HG03045 (cell line): Measurements from ENCODE around the gene ZNF827.

Experiments used
- ATAC-seq: cut with Tn5 transposase; IDR thresholded peaks from one replicate; pipeline ENCODE4 v1.9.1; 2021; ENCODE audit warnings: mild to moderate bottlenecking, moderate library complexity; ENCODE audit not compliant: unreplicated experiment

The ZNF827 gene

DNA sequence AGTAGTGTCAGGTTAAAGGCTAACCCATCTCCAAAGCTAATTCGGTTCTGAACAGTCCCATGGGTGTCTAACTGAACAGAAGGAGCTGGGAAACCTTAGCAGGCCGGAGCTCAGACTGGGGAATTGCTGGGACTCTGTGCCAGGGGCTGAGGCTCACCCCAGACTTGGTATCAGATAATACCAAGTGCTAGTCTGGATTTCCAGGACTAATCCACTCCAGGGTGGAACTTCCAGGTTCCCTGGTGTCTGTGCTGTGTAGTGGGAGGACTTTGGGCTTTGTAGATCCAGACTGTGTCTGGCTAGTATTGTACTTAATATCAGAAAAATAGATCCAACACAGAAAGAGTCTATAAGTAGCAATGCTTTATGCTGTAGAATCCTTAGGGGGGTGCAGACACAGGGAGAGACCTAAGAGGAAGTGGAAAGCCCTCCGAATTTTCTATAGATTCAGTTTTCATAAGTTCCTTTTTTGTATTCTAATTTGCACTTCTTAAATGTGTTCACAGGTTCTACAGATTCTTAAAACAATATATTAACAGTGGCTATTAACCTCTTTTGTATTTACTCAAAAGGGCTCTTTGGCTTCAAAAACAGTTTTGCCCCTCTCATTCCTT, 4.1 kb downstream of the ZNF827 start:
- no peak for ATAC-seq

DNA sequence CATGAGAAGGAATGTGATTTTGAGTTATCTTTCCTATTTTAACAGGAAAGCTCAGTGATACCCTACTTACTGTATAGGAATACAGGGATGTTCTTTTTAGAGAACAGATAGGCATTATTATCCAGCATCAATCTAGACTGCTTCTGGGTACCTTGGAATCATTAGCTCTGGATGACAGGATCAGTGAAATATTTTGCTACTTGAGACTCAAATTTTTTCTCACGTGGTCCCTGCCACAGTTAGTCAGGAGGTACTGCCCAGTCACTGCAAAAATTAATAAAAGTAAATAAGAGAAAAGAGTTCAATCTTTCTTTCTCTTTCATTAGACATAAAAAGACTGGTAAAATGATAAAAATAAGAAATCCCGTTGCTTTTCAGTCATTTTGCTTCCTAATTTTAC, 5.5 kb downstream of the ZNF827 start:
- no peak for ATAC-seq

DNA sequence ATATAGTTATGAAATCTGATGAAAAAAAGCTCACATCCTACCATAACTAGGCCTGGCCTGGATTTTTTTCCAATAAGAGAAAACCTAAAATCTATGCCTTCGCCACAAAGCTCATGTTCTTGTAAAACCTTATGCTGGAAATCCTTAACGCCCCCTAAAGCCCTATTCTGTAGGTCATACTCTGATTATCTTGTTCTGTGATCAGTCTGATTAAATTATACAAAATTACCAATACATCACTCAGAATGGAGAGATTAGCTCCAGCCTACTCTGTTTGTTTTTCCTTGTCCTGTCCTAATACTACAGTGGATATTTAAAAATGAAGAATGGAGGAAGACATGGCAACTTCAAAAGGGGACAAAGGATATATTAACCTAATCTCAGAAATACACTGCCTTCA, 7.2 kb downstream of the ZNF827 start:
- no peak for ATAC-seq

DNA sequence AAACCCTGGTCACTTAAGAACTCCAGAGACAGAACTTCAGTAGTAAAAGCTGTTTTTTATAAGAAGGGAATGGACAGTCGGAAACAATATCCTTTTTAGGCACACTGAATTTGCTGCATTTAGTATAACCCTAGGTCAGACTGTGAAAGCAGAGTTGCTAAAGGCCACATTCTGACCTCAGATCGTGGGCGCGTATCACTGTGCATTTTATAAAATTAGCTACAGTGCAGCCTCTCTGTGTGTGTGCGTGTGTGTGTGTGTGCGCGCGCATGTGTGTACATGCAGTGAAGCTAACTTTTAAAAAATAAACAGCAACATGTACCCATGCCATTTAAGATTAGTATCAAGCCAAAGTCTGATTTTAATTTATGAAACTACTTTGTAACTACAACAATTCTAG, 8.0 kb downstream of the ZNF827 start:
- ATAC-seq = no peak

DNA sequence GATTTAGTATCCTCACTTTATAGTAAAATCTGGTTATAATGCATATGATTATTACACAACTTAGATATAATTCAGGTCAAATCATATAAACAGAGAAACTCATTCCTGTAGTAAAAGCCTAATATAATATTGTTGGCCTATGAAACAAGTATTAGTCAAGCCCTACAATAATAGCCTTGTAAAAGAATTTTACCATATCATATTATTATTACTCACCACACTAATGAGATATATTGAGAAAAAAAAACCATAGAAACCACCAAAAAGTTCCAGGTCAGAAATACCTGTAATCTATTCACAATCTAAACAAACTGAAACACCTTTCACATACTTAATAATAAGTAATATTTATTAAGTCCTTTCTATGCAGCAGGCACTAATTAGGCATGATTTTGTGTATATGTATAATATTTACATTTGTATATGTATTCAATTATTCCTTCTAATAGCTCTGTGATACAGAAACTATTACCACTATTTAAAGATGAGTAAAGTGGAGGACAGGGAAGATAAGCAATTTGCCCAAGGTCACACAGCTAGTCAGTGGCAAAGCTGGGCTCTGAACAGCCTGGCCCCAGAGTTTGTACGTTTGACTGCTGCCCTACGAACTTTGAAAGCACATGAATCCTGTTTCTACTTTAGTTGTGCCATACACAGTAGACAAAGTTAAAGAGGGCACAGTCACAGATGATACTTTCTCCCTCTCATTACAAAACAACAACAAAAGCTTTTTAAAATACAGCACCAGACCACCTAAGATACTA, 9.0 kb downstream of the ZNF827 start:
- ATAC-seq = no peak

DNA sequence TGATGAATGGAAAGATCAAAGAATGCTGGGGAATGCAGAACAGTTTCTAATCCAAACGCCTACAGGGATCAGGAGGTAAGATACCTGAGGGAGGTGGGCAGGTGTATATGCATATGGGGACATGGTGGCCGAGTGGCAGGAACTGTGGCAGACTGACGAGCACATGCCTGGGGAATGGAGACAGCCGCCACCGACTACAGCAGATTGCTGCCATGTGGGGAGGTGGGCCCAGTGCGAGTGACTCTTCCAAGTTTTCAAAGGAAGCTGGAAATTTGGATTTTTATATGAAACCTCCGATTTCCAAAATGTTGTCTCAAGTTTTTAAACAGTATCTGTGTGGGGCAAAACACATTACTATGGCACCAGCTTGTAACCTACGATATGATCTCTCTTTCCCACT, 9.9 kb downstream of the ZNF827 start:
- no peak for ATAC-seq

DNA sequence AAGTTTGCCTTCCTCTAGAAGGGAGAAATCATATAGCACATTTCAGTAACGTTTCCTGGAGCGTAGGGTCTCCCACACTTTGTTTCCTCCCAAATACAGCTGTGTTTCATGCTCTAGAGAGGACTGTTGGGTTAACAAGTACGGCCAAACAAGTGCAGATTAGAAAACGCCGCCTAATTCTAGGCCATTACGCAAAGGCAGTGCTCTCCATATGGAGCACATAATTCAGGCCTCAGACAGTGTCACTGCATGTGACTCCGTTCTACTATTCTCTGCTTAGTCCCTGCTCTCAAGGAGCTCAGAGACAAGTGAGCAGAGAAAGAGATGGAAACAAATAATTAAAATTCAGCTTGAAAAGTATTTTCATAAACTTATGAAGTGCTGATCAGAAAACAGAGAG, 11.6 kb downstream of the ZNF827 start:
- no peak for ATAC-seq

DNA sequence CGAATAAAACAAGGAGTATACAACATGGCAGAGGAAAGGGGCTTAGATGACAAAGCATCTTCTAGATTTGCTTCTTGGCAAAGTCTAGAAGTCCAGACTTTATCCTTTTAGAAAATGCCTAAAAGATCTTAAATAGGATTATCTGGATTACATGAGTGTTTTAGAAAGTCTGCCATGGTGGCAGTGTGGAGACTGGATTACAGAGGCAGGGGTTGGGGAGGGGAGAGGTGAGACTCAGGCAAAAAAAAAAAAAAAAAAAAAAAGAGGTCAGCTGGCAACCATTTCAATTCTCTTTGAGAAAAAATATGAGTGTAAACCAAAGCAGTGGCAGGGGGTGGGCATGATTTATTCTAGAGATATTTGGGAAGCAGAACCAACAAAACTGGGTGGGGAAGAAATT, 17.4 kb downstream of the ZNF827 start:
- ATAC-seq = no peak

DNA sequence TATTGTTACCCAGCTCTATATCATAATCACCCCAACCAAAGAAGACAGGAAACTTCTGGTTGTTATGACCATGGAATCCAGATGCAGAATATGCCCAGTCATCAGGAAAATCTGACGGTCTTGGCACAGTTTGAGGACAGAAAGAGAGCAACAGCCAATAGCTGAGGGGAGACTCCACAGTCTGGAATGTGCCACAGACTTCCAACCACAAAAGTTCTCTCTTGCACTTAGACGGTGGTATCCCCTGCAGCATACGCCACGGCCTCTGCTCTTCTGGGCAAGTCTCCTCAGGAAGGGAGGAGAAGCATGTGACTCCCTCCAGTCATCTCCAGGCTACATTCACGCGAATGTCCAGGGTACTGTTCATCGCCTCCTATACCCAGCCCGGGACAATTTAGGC, 18.4 kb downstream of the ZNF827 start:
- no peak for ATAC-seq

DNA sequence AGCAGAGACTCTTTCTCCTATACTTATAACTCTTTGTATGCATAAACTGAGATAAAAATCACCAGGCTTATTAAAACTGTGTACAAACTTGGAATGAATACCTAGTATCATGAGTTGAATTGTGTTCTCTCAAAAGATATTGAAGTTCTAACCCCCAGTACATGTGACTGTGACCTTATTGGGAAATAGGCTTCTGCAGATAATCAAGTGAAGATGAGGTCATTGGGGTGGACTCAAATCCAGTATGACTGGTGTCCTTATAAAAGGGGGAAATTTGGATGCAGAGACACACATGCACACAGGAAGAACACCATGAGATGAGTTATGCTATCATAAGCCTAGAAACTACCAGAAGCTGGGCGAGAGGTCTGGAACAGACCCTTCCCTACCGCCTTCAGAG, 26.2 kb downstream of the ZNF827 start:
- no peak for ATAC-seq

DNA sequence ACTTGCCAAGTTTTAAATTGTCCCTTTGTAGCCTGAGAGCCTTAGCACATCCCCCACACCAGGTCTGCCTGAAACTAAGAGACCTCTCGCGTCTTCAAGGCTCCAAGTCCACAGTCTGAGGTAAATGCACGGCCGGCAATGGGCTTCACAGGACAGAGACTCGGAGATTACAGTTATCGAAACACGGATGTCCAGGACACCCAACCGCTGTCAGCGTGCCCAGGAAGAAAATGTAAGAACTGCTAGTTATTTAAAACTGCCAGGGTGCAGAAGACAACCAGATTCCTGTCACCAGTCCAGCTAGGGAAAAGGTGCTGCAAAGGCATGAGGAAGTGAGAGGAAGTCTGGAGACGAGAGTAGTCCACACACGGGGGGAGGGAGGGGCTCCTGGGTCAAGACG, 28.9 kb downstream of the ZNF827 start:
- no peak for ATAC-seq

DNA sequence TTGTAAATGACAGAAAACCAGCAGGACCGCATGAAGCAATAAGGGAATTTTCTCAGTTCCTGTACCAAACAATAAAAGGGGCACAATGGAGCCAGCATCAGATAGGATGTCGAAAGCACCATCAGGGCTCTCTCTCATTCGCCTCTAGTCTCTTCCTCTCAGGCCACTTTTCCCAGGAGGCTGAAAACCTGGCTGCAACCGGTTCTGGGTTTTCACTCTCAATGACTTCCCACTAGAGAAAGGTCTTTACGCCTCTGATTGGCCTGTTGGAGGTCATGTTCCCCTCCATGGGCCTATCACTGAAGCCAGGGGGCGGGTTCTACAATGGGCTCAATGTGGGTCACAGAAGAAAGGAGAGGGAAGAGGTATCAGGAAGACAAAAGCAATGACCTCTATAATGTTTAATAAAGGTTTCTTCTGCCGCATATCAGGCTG, 29.3 kb downstream of the ZNF827 start:
- no peak for ATAC-seq

DNA sequence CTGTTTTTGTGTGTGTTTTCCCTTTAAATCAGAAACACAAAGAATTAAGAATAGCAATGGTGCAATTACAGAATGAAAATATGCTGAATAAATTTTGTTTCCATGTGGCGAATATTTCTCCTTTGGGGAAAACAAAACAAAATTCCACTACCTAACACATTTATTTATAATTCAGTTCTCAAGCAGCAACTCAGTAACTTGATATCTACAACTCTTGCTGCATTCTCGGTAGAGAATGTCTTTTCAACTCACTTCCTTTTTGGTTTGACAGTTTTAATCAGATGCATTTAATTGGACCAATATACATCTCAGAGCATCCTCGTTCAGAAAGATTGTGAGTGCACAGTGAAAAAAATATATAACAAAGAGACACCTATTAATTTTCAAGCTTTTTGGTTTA, 30.8 kb downstream of the ZNF827 start:
- ATAC-seq = no peak

DNA sequence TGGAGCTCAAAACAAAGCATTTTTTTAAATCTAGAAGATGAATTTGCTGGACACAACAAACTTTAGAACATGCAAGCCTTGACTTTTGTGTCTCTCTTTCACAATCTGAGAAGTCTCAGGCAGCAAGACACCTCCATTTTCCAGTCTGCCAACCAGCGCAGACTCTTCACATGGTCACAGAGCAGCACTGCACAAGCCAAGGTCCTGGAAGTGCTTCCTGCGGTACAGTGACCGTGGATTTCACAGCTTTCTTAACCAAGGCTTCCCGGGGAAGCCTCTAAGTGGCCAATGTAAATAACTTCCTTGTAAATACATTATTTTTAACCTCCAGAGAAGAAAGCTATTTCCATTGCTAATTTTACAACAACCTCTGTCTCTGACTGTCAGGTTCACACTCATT, 31.2 kb downstream of the ZNF827 start:
- ATAC-seq = no peak

DNA sequence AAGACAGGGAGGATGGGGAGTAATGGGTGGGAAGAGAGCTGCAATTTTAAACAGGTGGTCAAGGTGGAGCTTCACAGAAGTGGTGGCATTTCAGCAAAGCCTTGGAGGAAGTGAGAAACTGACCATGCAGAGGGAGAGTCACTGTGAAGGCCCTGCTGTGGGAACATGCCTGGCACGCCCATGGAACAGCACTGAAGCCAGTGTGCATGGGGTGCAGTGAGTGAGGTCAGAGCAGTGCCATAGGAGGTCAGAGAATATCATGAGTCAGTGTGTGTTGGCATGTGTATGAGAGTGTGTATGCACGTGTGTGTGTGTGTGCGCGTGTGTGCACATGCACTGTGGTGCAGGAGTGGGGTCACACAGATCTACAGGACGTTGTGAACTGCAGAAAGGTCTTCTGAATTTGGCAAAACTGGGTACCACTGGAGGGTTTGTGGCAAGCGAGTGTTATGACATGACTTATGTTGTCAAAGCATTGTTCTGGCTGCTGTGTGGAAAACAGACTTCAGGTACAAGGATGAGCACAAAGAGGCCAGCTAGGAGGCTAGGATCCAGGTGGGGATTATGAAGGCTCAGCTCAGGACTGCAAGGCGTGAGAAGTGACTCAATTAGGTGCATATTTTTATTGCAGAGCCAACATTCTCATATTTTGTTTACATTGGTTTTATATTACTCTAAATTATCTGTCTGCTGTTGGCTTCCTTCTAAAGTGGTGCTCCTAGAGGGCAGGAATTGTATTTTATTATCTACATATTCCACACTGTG, 34.0 kb downstream of the ZNF827 start:
- ATAC-seq = no peak

DNA sequence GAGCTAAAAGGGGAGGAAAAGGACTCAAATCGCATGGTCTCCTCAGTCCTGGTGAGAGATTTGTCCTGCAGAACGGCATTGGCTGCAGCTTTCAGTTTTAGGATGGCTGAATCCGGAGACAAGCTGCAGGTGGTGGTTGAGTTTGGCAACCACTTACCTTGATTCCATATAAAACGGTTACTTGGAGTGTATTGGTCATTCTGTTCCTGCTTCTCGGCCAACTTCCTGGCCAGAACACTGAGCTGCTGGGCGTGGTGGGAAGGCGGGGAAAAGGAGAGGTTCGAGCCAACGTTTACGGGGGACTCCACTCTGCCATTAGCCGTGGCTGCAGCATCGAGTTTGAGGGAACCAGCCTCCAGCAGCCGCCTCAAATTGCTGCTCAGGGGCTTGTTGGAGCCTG, 36.1 kb downstream of the ZNF827 start:
- ATAC-seq = no peak

DNA sequence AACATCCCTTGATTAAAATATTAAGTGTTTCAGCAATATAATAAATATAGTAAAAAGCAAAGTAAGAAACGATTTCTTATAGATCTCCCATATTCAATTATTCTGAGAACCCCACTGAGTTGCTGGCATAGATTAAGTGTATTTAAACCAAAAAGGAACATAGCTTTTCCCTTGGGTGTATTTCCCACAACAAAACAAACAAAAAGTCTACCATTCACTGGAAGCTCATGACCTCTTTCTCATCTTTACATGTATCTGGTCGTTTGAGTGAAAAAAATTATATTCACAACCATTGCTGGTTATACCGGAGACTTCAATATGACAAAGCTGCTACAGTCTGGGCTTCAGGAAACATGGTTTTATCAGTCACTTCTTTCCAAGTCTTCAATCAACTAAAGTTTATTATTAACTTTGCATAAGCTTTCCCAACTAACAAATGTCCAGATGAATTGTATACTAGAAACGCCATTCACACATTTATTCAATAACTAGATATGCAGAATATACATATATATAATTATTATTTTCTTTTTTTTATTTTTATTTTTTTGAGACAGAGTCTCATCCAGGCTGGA, 38.6 kb downstream of the ZNF827 start:
- no peak for ATAC-seq

DNA sequence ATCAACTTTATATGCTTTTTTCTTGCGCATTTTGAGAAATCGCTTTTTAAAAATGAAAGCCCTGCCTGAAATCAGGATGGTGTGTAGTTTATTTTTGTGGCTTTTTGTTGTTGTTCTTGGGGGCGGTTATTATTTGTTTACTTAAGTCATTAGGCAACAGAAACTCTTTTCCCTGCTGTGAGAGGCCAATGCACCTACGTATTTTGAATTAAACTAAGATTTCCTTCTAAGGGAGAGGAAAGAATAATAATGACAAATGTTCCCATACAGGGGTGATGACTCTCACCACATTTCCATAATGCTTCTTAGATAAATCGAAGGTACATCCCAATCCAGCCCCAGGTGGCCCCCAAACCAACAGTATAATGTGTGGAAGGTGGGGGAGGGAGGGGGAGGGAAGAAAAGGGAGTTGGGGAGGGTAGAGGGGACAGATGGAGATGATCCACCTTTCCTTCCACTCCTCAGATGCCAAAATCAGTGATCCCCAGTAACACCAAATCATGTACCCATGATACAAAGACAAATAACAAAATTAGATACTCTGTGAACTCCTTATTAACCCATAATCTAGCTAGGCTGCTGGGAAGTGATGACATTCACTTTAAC, 39.6 kb downstream of the ZNF827 start:
- no peak for ATAC-seq

DNA sequence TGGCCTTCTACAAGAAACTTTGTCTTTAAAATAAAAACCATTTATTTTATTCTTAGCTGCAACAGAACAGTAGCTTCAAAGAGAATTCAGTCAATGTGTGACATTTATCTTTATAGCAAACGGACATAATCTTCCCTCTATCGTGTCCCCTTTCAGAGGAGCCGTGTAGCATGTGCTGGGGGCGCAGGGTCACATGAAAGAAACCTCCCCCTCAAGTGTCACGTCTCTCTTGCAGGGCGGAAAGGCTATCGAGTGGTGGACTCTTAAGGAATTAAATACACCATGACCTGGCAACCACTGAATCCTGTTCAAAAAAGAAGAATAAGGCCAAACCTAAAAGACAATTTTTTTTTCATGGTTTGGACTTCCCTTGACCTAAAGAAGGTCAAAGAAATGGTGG, 40.2 kb downstream of the ZNF827 start:
- no peak for ATAC-seq

DNA sequence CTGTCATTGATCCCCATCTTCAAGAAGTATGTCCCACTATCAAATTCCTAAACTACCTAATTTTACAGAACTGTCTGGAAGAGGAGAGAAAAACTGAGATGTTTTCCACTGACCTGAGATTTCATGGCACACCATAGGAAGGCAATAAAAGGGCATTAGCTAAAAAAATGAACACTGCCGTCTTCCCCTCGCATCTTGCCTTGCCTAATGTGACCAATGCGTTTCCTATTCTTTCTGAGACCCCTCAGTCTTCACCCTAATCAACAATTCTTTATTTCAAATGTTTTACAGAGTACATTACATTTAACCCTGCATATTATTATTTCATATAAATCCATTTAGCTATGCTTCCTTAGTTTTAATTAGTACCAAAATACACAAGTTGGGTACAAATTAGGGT, 43.6 kb downstream of the ZNF827 start:
- ATAC-seq = no peak

DNA sequence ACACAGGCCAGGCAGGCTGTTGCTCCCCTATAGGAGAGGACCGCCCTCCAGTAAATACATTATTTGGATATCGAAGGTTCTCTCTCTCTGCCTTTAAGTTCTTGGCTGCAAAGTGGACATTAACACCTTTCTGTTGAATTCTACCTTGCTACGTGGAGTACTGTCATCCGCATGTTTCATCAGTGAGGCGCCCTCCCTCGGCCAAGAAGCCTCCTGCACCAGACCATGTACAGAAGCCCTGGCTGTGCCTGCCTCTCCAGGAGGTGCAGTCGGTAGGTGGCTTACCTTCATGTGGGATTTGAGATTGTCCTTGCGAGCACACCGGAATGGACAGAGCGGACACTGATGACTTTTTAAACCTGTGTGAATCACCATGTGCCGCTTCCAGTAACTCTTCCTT, 46.7 kb downstream of the ZNF827 start:
- no peak for ATAC-seq
